IPS DF 4.7 (cell line): ENCODE data around the gene TRIM16.
"Not testable (repeated sequence)": the region's sequence is repeated elsewhere in the genome, so short reads cannot be mapped to it uniquely, and the experiment has no call there.

Experiments used
- DNase-seq: peaks from one replicate; pipeline ENCODE4 v3.0.0-alpha.2; 2013; ENCODE audit warnings: low spot score; ENCODE audit errors: extremely low read depth

TRIM16 gene

GRCh38 chr17:15683824-15684478 lies at the start of gene TRIM16:
TRIM16 (minus strand) TSS chr17:15684311; CDS start chr17:15651609, 32,702 bp downstream.
- not testable (repeated sequence) for DNase-seq

GRCh38 chr17:15733174-15733789 lies 49.2 kb upstream of the TRIM16 start:
- not testable (repeated sequence) for DNase-seq

GRCh38 chr17:15731900-15732299 lies 47.8 kb upstream of the TRIM16 start, which contains the start of gene TBC1D26:
TBC1D26 (plus strand) TSS chr17:15732283; CDS start chr17:15735349, 3,066 bp downstream.
- DNase-seq = not testable (repeated sequence)

GRCh38 chr17:15730535-15730934 lies 46.4 kb upstream of the TRIM16 start:
- not testable (repeated sequence) for DNase-seq

GRCh38 chr17:15716601-15717563 lies 32.8 kb upstream of the TRIM16 start:
- DNase-seq = not testable (repeated sequence)

- not testable (repeated sequence) for DNase-seq
These were observed 24.8 kb upstream of the TRIM16 start for GRCh38 chr17:15708879-15709278.

- DNase-seq = not testable (repeated sequence)
These were observed 20.7 kb upstream of the TRIM16 start for GRCh38 chr17:15704813-15705212.

- DNase-seq = not testable (repeated sequence)
These were observed 20.1 kb upstream of the TRIM16 start for GRCh38 chr17:15704239-15704638.

- not testable (repeated sequence) for DNase-seq
These were observed 15.8 kb upstream of the TRIM16 start for GRCh38 chr17:15699937-15700336.

GRCh38 chr17:15699413-15699924 lies 15.4 kb upstream of the TRIM16 start, which contains the start of gene ZNF286A:
ZNF286A (plus strand) TSS chr17:15699752; CDS start chr17:15700330, 578 bp downstream.
- peak; percentile 97 for DNase-seq

GRCh38 chr17:15698967-15699366 lies 14.9 kb upstream of the TRIM16 start:
- DNase-seq = not testable (repeated sequence)

GRCh38 chr17:15687494-15687893 lies 3.4 kb upstream of the TRIM16 start:
- DNase-seq = not testable (repeated sequence)

GRCh38 chr17:15683135-15683534 lies 976 bp downstream of the TRIM16 start:
- DNase-seq = not testable (repeated sequence)

GRCh38 chr17:15675991-15676390 lies 8.1 kb downstream of the TRIM16 start:
- not testable (repeated sequence) for DNase-seq

- DNase-seq = not testable (repeated sequence)
These were observed 9.5 kb downstream of the TRIM16 start for GRCh38 chr17:15674640-15675039.

- DNase-seq = not testable (repeated sequence)
These were observed 14.6 kb downstream of the TRIM16 start for GRCh38 chr17:15669526-15669925.

GRCh38 chr17:15663691-15664090 lies 20.4 kb downstream of the TRIM16 start:
- DNase-seq = no peak

GRCh38 chr17:15663176-15663575 lies 20.9 kb downstream of the TRIM16 start:
- no peak for DNase-seq

- DNase-seq = no peak
These were observed 21.4 kb downstream of the TRIM16 start for GRCh38 chr17:15662681-15663080.

- no peak for DNase-seq
These were observed 24.0 kb downstream of the TRIM16 start for GRCh38 chr17:15660077-15660476.

GRCh38 chr17:15659663-15660062 lies 24.4 kb downstream of the TRIM16 start:
- no peak for DNase-seq
